ENCODE results near the gene TRMO. TPM values are rescaled to one million over a fixed set of nuclear protein-coding genes. Genes with fewer than 3 reads are reported as not detected.
A peak's percentile ranks its signal among the peaks of the same experiment; 100 is the strongest.
"Not testable (repeated sequence)": the region's sequence is repeated elsewhere in the genome, so short reads cannot be mapped to it uniquely, and the experiment has no call there.

The TRMO gene, protein sequence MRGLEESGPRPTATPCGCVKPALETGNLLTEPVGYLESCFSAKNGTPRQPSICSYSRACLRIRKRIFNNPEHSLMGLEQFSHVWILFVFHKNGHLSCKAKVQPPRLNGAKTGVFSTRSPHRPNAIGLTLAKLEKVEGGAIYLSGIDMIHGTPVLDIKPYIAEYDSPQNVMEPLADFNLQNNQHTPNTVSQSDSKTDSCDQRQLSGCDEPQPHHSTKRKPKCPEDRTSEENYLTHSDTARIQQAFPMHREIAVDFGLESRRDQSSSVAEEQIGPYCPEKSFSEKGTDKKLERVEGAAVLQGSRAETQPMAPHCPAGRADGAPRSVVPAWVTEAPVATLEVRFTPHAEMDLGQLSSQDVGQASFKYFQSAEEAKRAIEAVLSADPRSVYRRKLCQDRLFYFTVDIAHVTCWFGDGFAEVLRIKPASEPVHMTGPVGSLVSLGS
- polyA plus RNA-seq (2013, experiment 1 of 2; ENCODE audit: insufficient read length), result 6.5 TPM
- polyA plus RNA-seq (2013, experiment 2 of 2; ENCODE audit: insufficient read length), result 7.0 TPM

GRCh38 chr9:97921959-97922724 is at the start of gene TRMO:
Gene TRMO, minus strand, starts transcription at chr9:97922500. Its CDS starts 7 bp downstream, at chr9:97922493.
- DNase-seq, result peak; percentile 98

DNA sequence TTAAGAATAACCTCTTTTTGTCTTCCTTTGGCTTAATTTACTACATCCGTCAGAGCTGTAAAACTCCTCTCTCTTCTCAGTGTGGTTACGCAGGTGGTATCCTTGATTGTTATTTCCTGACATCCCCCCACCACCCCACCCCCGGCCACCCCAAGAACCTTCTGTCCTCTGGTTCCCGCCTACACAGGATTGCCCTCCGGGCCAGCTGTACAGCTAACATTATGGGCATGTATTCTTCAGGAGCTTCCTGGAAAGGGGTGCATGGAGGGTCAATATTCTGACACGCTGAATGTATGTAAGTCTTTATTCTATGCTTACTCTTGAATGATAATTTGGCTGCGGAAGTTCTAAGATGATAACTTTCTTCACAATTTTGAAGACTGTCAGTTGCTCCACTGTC is 47.9 kb upstream of the TRMO start:
- DNase-seq, result no peak

DNA sequence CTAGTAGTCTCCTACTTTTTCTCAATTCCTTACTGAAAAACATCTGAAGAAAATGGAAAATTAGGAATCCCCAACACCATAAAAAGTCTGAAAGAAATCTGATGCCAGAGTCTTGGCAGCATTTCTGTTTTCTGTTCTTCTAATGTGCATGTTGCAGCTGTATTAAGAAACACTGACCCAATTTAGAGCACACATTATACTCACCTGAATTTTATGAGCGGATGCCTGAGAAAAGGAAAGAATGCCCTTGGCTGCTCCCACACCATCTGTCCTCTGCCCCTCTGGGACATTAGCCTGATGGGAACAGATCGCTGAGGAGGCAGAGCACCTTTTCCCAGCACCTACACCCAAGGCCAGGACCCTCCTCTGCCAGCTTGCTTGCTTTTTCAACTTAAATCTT is 46.7 kb upstream of the TRMO start:
- DNase-seq, result no peak

- DNase-seq, result no peak
Measured at GRCh38 chr9:97966493-97966892, 44.2 kb upstream of the TRMO start.

- no peak for DNase-seq
Measured at GRCh38 chr9:97964901-97965300, 42.6 kb upstream of the TRMO start.

GRCh38 chr9:97963232-97963631 is 40.9 kb upstream of the TRMO start:
- no peak for DNase-seq

DNA sequence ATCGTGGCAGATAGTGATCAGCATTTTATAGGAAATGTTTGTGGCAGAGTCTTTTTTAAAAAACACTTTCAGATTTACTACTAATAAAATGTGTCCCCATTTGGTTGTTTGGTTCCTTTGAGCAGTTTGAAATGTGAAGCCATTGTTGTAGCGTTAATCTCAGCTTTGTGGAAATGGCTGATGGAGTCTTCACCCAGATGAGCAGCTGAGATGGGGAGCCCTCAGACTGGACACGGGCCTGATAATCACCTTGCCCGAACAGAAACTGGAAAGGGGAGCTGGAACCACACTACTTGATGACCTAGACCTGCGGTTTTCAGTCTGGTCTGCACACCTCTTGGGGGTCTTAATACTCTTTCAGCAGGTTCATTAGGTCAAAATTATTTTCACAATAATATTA is 40.3 kb upstream of the TRMO start:
- DNase-seq, result no peak

DNA sequence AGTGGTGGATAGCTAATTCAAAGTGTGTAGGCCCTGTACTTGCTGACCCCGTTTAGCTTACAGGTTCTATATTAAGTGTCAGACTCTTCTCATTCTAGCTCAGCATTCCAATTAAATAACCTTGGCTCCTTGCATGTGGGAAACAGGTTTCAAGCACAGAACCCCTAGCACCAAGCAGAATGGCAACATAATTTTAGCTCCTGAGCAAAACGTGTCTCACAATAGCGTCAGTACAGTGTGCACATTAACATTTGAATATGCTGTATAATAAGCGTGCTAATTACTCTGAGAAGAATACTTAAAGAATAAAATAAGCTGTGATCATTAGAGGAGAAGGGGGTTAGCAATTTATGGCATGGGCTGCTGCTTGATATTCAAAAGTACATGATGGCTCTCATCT is 39.8 kb upstream of the TRMO start:
- DNase-seq, result no peak

- DNase-seq, result no peak
Measured at GRCh38 chr9:97961361-97961760, 39.1 kb upstream of the TRMO start.

DNA sequence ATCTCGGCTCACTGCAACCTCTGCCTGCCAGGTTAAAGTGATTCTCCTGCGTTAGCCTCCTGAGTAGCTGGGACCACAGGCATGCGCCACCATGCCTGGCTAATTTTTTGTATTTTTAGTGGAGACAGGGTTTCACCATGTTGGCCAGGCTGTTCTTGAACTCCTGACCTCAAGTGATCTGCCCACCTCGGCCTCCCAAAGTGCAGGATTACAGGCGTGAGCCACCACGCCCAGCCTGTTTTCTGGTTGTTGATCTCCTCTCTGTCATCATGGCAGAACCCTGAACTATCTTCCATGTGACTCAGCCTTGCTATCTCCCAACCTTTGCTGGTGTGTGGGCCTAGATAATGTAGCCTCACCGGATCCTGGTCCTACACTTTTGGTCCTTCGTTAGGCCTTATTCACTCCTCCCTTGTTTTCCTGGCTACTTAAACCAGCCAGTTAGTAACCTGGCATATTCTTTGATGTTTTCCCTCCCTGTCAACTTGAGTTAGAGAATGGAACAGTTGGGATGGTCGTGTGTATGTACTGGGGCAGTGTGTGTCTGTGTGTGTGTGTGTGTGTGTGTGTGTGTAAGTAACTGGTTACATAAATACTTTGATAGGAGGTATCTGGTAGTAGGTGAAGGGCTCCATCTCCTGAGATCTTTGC is 38.5 kb upstream of the TRMO start:
- DNase-seq, result not testable (repeated sequence)

- no peak for DNase-seq
Measured at GRCh38 chr9:97959585-97959984, 37.3 kb upstream of the TRMO start.

GRCh38 chr9:97958812-97959511 is 36.7 kb upstream of the TRMO start:
- DNase-seq, result no peak

GRCh38 chr9:97956331-97956730 is 34.0 kb upstream of the TRMO start:
- DNase-seq, result no peak

GRCh38 chr9:97954550-97954989 is 32.3 kb upstream of the TRMO start:
- no peak for DNase-seq

- not testable (repeated sequence) for DNase-seq
Measured at GRCh38 chr9:97950873-97951272, 28.6 kb upstream of the TRMO start.

DNA sequence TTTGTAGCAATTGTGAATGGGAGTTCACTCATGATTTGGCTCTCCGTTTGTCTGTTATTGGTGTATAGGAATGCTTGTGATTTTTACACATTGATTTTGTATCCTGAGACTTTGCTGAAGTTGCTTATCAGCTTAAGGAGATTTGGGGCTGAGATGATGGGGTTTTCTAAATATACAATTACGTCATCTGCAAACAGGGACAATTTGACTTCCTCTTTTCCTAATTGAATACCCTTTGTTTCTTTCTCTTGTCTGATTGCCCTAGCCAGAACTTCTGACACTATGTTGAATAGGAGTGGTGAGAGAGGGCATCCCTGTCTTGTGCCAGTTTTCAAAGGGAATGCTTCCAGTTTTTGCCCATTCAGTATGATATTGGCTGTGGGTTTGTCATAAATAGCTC is 24.8 kb upstream of the TRMO start:
- not testable (repeated sequence) for DNase-seq

DNA sequence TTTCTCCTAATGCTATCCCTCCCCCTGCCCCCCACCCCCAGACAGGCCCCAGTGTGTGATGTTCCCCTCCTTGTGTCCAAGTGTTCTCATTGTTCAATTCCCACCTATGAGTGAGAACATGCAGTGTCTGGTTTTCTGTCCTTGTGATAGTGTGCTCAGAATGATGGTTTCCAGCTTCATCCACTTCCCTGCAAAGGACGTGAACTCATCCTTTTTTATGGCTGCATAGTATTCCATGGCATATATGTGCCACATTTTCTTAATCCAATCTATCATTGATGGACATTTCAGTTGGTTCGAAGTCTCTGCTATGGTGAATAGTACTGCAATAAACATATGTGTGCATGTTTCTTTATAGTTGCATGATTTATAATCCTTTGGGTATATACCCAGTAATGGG is 23.2 kb upstream of the TRMO start:
- not testable (repeated sequence) for DNase-seq

GRCh38 chr9:97944612-97945011 is 22.3 kb upstream of the TRMO start:
- DNase-seq, result no peak

DNA sequence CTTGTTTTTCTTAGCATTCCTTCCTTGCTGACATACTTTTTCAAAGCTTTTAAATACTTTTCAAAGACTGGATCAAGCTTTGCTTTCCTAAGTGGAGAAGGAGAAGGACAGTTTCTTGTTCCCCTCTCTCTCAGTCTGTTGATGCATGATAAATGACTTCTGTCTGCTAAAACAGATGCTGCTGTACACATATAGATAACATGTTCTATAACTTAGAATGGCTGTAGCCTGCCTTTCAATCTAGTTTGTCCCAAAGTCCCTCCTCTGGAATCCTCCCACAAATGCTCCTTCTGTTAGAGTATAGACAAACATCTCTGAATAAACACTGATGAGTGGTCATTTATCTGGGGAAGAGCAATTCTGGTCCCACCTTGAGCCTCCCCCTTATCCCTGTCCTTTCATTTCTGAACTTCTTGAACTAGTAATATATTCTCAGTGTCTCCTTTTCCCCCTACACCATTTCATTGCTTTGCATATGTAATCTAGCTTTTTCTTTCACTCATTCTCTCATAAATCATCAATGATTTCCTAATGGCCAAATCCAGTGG is 21.1 kb upstream of the TRMO start:
- no peak for DNase-seq

GRCh38 chr9:97941323-97941722 is 19.0 kb upstream of the TRMO start:
- DNase-seq, result no peak

DNA sequence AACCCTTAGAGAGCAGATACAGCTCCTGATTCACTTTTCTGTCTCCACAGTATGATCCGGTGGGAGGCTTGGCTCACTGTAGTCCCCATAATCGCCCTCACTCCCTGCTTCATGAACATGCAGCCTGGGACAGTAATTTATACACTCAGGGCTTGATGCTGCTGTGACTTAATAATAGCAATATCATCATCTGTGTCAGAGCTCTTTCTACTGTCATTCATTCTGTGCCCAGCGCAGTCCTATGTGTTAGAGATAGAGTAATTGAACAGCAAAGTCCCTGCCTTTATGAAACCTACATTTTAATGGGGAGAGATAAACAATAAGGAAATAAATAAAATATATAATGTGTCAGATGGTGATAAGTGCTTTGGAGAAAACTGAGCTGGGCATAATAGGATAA is 18.4 kb upstream of the TRMO start:
- DNase-seq, result no peak

DNA sequence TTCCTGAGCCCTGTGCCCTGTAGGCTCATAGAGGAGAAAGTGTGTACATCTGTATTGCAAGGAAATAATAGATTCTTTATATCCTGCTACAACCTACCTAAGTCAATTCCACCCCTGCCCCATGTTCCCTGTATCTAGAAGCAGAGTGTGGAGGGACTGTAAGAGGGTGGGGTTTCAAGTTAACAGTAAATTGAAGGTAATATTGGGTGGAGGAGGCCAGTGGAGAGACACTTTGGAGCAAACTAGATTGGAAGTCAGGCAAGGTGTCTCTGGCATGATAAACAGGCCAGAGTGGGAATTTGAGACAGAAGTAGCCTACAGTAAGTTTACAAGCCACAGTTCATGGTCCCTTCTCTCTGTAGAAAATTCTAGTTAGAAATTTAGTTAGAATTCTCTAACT is 17.9 kb upstream of the TRMO start:
- DNase-seq, result no peak

All from fibroblast of skin of scalp (primary cell).